ENCODE data around the gene RAB3GAP2.
"Not testable (repeated sequence)": the region's sequence is repeated elsewhere in the genome, so short reads cannot be mapped to it uniquely, and the experiment has no call there.

Gene RAB3GAP2

DNA sequence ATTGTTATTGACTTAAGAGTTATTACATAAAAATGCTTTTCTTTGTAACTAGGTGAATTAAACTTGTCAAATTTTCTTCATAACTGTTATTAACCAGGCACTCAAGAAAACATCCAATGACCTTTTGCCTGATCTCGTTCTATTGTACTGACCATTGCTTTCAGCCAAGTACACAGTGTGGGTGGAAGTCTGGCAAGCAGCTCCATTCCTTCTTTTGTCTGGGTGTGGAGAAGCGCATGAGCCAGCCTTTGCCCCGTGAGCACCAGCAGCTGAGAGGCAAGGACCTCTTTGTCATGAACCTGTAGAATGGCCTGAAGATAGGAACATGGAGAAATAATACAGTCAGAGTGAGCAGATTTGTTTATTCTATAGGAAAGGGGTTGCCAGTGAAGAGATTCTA is 120.8 kb downstream of the RAB3GAP2 start:
- no peak for DNase-seq (ENCODE audit: extremely low read depth in 1 of 2, low read depth in 1 of 2)

DNA sequence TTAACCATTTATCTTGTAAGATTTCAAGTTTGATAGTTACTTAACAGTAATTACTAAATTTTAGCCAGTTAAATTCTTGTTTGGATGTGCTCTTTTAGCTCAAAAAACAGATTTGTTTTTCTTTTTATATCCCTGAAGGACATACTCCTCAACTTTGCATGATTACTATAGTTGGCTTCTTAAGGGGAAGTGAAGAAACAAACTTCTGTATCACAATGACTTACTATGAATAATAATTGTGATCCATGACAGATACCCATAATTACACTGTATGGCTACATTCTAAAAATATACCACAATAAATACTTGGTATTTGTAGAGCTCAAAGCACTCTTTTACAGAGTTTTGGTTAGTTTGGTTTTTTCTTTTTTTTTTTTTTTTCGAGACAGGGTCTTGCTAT is 122.5 kb downstream of the RAB3GAP2 start:
- no peak for DNase-seq (ENCODE audit: extremely low read depth in 1 of 2, low read depth in 1 of 2)

DNA sequence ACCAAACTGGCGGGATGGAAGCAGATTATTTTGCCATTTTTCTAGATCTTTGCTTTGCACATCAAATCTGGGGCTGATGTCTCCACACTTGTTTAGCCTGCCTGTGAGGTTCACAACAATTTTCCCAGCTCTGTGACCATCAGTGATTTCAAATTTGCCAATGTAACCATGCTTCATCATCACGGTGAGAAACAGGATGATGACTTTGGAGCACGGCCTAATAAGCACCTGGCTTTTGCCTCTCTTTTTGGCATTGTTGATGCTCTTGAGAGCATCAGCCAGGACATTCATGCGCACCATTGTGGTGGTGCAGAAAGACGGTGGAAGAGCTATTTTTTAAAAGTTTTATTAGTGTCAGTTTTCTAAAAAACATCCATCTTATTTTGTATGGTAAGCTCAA is 128.2 kb downstream of the RAB3GAP2 start:
- DNase-seq (ENCODE audit: extremely low read depth in 1 of 2, low read depth in 1 of 2) = no peak

- DNase-seq (ENCODE audit: extremely low read depth in 1 of 2, low read depth in 1 of 2) = no peak
Observed at GRCh38 chr1:220139966-220140365, 132.3 kb downstream of the RAB3GAP2 start.

- no peak for DNase-seq (ENCODE audit: extremely low read depth in 1 of 2, low read depth in 1 of 2)
Observed at GRCh38 chr1:220137019-220137786, 135.1 kb downstream of the RAB3GAP2 start.

DNA sequence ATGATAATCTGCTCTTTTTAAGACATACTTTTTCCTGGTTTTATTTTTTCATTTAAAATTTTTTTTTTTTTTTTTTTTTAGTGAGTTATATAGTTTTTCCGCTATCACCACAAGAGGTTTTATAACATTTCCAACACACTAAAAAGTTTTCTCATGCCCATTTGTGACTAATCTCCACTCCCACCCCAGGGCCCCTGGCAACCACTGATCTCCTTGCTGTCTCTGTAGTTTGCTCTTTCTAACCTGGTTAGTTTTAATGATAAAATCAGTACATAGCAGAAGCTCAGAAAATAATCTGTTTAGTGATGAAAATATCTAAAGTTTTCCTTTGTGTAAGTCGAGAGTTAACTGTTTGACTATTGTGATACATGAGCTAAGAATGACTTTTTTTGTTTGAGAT is 136.5 kb downstream of the RAB3GAP2 start:
- DNase-seq (ENCODE audit: extremely low read depth in 1 of 2, low read depth in 1 of 2) = no peak

DNA sequence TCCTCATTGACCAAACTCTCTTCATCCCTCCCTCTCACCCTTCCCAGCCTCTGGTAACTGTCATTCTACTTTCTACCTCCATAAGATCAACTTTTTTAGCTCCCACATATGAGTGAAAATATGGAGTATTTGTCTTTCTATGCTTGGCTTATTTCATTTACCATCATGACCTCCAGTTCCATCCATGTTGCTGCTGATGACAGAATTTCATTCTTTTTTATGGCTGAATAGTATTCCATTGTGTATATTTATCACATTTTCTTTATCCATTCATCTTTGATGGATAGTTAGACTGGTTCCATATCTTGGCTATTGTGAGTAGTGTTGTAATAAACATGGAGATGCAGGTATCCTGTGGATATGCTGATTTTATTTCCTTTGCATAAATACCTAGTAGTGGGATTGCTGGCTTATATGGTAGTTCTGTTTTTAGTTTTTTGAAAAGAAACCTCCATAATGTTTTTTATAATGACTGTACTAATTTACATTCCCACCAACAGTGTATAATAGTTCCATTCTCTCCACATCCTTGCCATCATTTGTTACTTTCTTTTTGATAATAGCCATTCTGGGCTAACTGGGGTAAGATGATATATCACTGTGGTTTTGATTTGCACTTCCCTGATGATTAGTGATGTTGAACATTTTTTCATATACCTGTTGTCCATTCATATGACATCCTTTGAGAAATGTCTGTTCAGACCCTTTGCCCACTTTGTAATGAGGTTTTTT is 142.6 kb downstream of the RAB3GAP2 start:
- no peak for DNase-seq (ENCODE audit: extremely low read depth in 1 of 2, low read depth in 1 of 2)

GRCh38 chr1:220127076-220127475 is 145.2 kb downstream of the RAB3GAP2 start:
- DNase-seq (ENCODE audit: extremely low read depth in 1 of 2, low read depth in 1 of 2) = no peak

DNA sequence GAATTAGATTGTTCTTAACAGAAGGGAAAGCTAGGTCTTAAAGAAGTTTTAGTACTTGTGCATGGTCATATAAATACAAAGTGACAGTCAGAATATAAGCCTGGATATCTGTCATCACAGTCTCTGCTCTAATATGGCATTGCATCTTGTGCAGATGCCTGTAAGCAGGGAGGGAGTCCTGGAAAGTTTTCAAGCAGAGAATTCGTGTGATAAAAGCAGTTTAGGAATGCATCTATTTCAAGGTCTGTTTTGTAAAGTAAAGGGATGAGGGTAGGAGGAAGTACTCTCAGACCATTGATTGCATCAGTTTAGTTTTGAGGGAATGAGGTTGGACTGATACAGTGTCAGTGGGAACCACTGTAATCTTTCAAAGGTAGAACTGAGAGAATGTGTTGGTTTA is 147.7 kb downstream of the RAB3GAP2 start:
- DNase-seq (ENCODE audit: extremely low read depth in 1 of 2, low read depth in 1 of 2) = no peak

- DNase-seq (ENCODE audit: extremely low read depth in 1 of 2, low read depth in 1 of 2) = no peak
Observed at GRCh38 chr1:220123889-220124288, 148.4 kb downstream of the RAB3GAP2 start.

GRCh38 chr1:220123066-220123465 is 149.2 kb downstream of the RAB3GAP2 start:
- no peak for DNase-seq (ENCODE audit: extremely low read depth in 1 of 2, low read depth in 1 of 2)

GRCh38 chr1:220121791-220122530 is 150.3 kb downstream of the RAB3GAP2 start:
- no peak for DNase-seq (ENCODE audit: extremely low read depth in 1 of 2, low read depth in 1 of 2)

DNA sequence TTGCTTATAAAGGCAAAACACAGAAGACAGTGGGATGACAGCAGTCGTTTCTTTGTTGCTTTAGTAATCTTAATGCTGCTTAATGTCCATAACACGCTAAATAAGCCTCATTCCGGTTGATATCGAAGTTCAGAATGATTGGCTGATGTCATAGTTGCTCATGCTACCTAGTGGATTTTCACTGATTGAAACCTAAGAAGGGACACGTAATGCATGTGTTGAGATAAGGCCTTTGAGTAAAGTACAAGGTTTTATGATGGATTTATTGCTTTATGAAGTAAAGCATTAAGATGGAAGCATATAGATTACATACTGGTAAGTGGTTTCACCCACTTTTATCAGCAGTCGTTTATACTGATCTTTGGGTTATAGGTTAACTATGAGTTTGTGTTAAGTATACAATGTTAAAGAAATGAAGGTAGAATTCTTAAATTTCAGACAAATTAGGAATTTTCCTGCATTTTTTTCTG is 153.2 kb downstream of the RAB3GAP2 start:
- DNase-seq (ENCODE audit: extremely low read depth in 1 of 2, low read depth in 1 of 2) = no peak

GRCh38 chr1:220113136-220113695 is 159.0 kb downstream of the RAB3GAP2 start:
- no peak for DNase-seq (ENCODE audit: extremely low read depth in 1 of 2, low read depth in 1 of 2)

DNA sequence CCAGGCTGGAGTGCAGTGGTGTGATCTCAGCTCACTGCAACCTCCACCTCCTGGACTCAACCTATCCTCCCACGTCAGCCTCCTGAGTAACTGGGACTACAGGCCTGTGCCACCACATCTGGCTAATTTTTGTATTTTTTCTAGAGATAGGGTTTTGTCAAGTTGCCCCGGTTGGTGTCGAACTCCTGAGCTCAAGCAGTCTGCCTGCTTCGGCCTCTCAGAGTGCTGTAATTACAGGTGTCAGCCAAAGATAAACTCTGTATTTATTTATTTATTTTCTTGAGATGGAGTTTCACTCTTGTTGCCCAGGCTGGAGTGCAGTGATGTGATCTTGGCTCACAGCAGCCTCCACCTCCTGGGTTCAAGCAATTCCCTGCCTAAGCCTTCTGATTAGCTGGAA is 159.7 kb downstream of the RAB3GAP2 start:
- DNase-seq (ENCODE audit: extremely low read depth in 1 of 2, low read depth in 1 of 2) = not testable (repeated sequence)

GRCh38 chr1:220110473-220110872 is 161.8 kb downstream of the RAB3GAP2 start:
- not testable (repeated sequence) for DNase-seq (ENCODE audit: extremely low read depth in 1 of 2, low read depth in 1 of 2)

DNA sequence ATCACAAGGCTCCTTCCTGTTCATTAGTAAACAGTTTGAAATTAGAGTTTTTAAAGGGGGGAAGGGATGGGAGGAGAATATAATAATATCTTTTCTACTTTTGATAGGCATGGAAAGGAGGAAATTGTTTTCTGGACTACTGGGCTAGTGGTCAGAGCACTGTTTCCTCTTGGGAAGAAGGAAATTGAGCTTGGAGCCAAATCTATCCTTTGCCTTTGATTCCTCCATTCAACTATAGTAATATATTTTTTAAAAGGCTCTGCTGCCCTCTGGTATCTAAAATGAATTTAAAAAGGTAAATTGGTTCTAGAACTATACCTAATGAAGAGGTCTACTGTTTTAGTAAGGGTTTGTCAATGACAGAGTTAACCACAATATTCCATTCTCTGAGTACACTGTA is 172.4 kb downstream of the RAB3GAP2 start:
- no peak for DNase-seq (ENCODE audit: extremely low read depth in 1 of 2, low read depth in 1 of 2)
